Heart left ventricle (tissue), 16 donors: Measurements from ENCODE around the gene CYP19A1. TPM values are rescaled to one million over a fixed set of nuclear protein-coding genes. Genes with fewer than 3 reads are reported as not detected.

Source experiments
- ATAC-seq, 4 donors: fragments of 200-7000 bp; cut with Tn5 transposase; one replicate each; pipeline ENCODE4 v1.9.1; 2020 to 2022; ENCODE audit warnings: moderate library complexity in 4 of 4, mild to moderate bottlenecking in 3 of 4, moderate number of reproducible peaks in 1 of 4
- DNase-seq, 5 donors: peaks; one replicate each; pipeline ENCODE4 v3.0.0-alpha.2; 2020
- H3K27ac ChIP-seq, 12 donors: fragments of 200-600 bp; sonication (generic) in 4 of 12; one replicate each; pipeline versions ENCODE4 v1.5.0 to v1.8.0; 2016 to 2022; ENCODE audit warnings: mild to moderate bottlenecking in 2 of 12
- H3K27me3 ChIP-seq, 9 donors: fragments of 200-600 bp; sonication (generic) in 2 of 9; one replicate each; pipeline versions ENCODE4 v1.5.1 to v1.8.0; 2016 to 2022; ENCODE audit warnings: mild to moderate bottlenecking in 3 of 9
- H3K36me3 ChIP-seq, 9 donors: fragments of 200-600 bp; sonication (generic) in 2 of 9; one replicate each; pipeline versions ENCODE4 v1.5.0 to v1.8.0; 2018 to 2022; ENCODE audit warnings: mild to moderate bottlenecking in 2 of 9
- H3K4me1 ChIP-seq, 12 donors: fragments of 200-600 bp; sonication (generic) in 4 of 12; one replicate each; pipeline versions ENCODE4 v1.5.0 to v1.8.0; 2016 to 2022; ENCODE audit warnings: mild to moderate bottlenecking in 3 of 12
- H3K4me3 ChIP-seq, 12 donors: fragments of 200-600 bp; sonication (generic) in 4 of 12; one replicate each; pipeline versions ENCODE4 v1.5.0 to v1.8.0; 2017 to 2022; ENCODE audit warnings: mild to moderate bottlenecking in 9 of 12, moderate library complexity in 4 of 12
- H3K9me3 ChIP-seq, 12 donors: fragments of 200-600 bp; sonication (generic) in 4 of 12; one replicate each; pipeline versions ENCODE4 v1.5.0 to v1.8.0; 2016 to 2022; ENCODE audit warnings: mild to moderate bottlenecking in 1 of 12
- POLR2A ChIP-seq, 2 donors: fragments of 450-650 bp; IDR thresholded peaks; one replicate each; pipeline ENCODE4 v1.6.1; 2017; ENCODE audit warnings: antibody characterized with exemption in 2 of 2, mild to moderate bottlenecking in 2 of 2, moderate library complexity in 2 of 2
- WGBS, 4 donors: extraction: QIAGEN DNeasy Blood & Tissue Kit in 2 of 4; methylation state at CpG; one replicate each; pipeline versions ENCODE4 v1.1.5 to v1.1.7; 2013 to 2018; 5-methylcytosine and 5-hydroxymethylcytosine counted together
- intact Hi-C, 10 donors: fragments of 100-400 bp; cut with DNase I; formaldehyde crosslinking; loops; one replicate each; pipeline versions ENCODE4 v1.11.1 to v1.14.2; 2022
- polyA plus RNA-seq, 2 donors: library from polyadenylated mRNA; stranded (reverse); fragments of 200-250 nt; gene quantifications; one replicate each; pipeline ENCODE4 v1.2.3, GENCODE V29; 2013
- total RNA-seq, 9 donors: library from RNA; depleted of rRNA in 2 of 9; stranded (reverse); fragments of >200 nt in 2 of 9; fragmentation: NEBNext Ultra II Directional in 3 of 9; extraction: Animal tissue kit (Norgen Biotek cat#: 25700) in 3 of 9; gene quantifications; one replicate each; pipeline versions ENCODE4 v1.1.0 to v1.2.4, GENCODE V29; 2016 to 2023
- TF ChIP-seq, protein P1 (sequence below), 12 donors: fragments of 200-600 bp; sonication (generic) in 4 of 12; IDR thresholded peaks; one replicate each; pipeline versions ENCODE4 v1.5.0 to v1.8.0; 2018 to 2022; ENCODE audit warnings: antibody characterized with exemption in 12 of 12, mild to moderate bottlenecking in 5 of 12
- donor health status: ischemic (EF 13 %, LVEDD 7.1; RV severe dilation, severe dysfunction).
- donor health status: healthy with polysubstance abuse.
- donor health status: DM: no; HTN: yes; CAD: no.
- donor health status: DM: no; HTN: no; CAD: no.
- donor health status: ischemic (EF 25% LVEDD 6.9; RV normal size, moderate dysfunction).
- donor health status: ischemic (EF 25% LVEDD 5.7; RV mildly dilated, moderate dysfunction).
- donor health status: healthy.
- donor health status: DM: yes; HTN: yes; CAD: no.
- donor health status: ischemic (EF 35%, LVEDD 5.7; RV mildly dilated, moderate dysfunction).
- donor health status: nonischemic (EF 11% LVEDD 7.7; RV severe dilation, severe dysfunction).
- donor health status: DM: yes; HTN: yes; CAD: no.
- donor health status: PGD.
- donor health status: ischemic (EF 29% LVEDD 5.4; RV normal size, mild dysfunction).
- donor health status: nonischemic (EF 23%, LVEDD 6.1; RV moderate dilation, normal function).

CYP19A1 gene
- total and polyA plus RNA-seq, 11 donors, result 0.15 to 5.4 (median 0.60) TPM

DNA sequence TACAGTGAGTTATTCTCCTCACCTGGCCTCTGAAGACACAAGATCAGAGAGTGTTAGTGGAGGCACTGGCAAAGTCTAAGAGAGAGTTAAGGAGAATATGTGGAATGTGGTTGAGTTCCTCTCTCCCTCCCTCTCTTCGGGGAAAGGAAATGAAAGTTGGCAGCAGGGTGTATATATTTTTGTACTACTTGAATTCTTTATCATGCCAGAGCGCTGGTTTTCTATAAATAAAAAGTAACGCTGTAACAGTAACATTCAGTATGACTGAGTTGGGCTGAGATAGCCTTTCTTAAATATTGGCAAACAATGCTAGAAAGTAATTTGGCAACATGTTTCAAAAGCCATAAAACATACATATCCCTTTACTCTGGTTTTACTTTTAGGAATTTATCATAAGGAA, 166.2 kb downstream of the CYP19A1 start:
- no peaks in the 10 kb centered on the region for H3K27me3 ChIP-seq
- no peaks in the 10 kb centered on the region for H3K9me3 ChIP-seq
- H3K4me3 ChIP-seq, result peak overlapping the region in 1 of 12 donors; percentile 26
- peaks cover 0 to 35% (median 17%) of the 10 kb centered on the region in 12 donors for H3K4me1 ChIP-seq
- peak overlapping the region; percentile 37 to 91 (median 80) for H3K27ac ChIP-seq
- no peak for TF ChIP-seq POLR2A (IDR thresholded peaks at IDR 0.05)
- TF ChIP-seq, protein P1, sequence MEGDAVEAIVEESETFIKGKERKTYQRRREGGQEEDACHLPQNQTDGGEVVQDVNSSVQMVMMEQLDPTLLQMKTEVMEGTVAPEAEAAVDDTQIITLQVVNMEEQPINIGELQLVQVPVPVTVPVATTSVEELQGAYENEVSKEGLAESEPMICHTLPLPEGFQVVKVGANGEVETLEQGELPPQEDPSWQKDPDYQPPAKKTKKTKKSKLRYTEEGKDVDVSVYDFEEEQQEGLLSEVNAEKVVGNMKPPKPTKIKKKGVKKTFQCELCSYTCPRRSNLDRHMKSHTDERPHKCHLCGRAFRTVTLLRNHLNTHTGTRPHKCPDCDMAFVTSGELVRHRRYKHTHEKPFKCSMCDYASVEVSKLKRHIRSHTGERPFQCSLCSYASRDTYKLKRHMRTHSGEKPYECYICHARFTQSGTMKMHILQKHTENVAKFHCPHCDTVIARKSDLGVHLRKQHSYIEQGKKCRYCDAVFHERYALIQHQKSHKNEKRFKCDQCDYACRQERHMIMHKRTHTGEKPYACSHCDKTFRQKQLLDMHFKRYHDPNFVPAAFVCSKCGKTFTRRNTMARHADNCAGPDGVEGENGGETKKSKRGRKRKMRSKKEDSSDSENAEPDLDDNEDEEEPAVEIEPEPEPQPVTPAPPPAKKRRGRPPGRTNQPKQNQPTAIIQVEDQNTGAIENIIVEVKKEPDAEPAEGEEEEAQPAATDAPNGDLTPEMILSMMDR (IDR thresholded peaks at IDR 0.05), result no peak
- ATAC-seq (peak; percentile 79 to 93 (median 90)), DNase-seq (no peak)
- H3K36me3 ChIP-seq, result no peaks in the 10 kb centered on the region
- intact Hi-C loops, result loop anchor here in 1 of 10 donors (1.0 kb wide), 1 partner anchor 17 kb away; no protein-coding TSS in a partner anchor
- 0 to 6% (median 2%) methylated on average over 3 of the region's 3 CpGs for WGBS, 4 donors

DNA sequence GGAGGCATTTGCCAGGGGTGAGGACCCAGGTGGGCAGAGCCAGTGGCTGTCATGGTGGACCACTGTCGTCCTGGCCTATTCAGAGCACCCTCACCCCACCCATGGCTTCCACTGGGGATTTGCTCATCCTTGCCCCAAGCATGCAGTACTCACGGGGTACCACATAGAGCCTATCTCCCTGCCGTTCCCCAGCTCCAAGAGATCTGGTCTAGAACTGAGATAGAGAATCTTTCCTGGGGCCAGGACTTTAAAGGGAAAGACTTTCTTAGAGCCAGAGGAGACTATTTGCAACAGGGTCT, 166.8 kb downstream of the CYP19A1 start:
- Histone ChIP-seq H3K27me3 (no peaks in the 10 kb centered on the region), H3K9me3 (no peaks in the 10 kb centered on the region), H3K4me1 (peaks cover 0 to 38% (median 17%) of the 10 kb centered on the region in 12 donors), H3K27ac (peak overlapping the region; percentile 37 to 91 (median 80)), H3K36me3 (no peaks in the 10 kb centered on the region), H3K4me3 (no peak overlapping the region)
- WGBS, 4 donors, result 37 to 52% (median 40%) methylated on average over 3 of the region's 3 CpGs
- no peak for DNase-seq
- peak; percentile 50 to 68 (median 56) for ATAC-seq
- intact Hi-C loops, result no loop called here
- TF ChIP-seq, protein P1 (IDR thresholded peaks at IDR 0.05), result no peak
- no peak for TF ChIP-seq POLR2A (IDR thresholded peaks at IDR 0.05)

DNA sequence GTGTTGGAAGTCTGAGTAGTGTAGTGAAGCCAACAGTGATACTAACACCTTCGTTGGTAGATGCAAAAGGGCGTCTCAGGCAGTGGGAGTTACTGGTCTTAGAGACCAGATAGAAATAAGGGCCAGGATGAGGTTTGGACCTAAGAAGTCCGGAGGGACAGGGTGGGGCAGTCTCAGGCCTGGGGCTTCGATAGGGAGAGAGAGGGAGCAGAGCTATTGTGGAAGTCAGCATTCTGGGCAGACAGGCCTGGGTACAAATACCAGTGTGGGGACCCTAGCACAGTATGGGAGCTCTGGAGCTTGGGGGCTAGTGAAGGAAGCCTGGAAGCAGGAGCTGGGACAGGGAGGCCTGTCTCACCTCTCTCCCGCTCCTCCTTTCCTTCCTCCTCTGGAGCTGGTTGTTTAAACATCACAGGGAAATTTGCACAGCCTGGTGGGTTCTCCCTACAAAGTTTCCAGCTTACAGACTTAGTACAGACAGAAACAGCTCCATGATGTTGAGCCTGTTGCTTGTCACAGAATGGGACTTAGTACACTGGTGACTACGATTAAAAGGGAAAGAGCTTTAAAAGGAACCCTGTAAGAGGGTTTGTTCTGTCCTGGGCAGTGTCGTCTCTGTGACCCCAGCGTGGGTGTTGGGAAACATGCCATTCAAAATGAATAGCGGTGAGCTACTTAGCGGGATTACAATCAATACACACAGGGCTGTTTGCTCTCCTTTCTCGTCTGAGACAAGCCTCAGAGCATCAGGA, 167.3 kb downstream of the CYP19A1 start:
- no peak for DNase-seq
- peak overlapping the region; percentile 37 to 91 (median 80) for H3K27ac ChIP-seq
- WGBS, 4 donors, result 45 to 56% (median 53%) methylated on average over 11 of the region's 11 CpGs
- intact Hi-C loops, result no loop called here
- H3K9me3 ChIP-seq, result no peaks in the 10 kb centered on the region
- peaks cover 0 to 38% (median 17%) of the 10 kb centered on the region in 12 donors for H3K4me1 ChIP-seq
- TF ChIP-seq, protein P1 (IDR thresholded peaks at IDR 0.05), result no peak
- no peak for TF ChIP-seq POLR2A (IDR thresholded peaks at IDR 0.05)
- H3K36me3 ChIP-seq, result no peaks in the 10 kb centered on the region
- H3K4me3 ChIP-seq, result no peak overlapping the region
- peak; percentile 18 to 54 (median 46) for ATAC-seq
- H3K27me3 ChIP-seq, result no peaks in the 10 kb centered on the region

DNA sequence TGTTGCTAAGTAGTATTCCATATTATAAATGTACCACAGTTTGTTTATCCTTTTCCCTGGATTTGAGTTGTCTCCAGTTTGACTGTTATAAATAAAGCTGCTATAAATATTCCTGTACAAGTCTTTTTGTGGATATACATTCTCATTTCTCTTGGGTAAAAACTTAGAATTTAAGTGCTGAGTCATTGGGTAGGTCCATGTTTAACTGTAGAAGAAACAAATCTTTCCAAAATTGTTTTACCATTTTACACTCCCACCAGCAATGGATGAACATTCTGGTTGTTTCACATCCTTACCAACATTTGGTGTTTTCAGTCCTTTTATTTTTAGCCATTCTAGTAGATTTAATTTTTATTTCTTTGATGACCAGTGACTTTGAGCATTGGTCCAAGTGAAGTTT, 169.7 kb downstream of the CYP19A1 start:
- TF ChIP-seq POLR2A (IDR thresholded peaks at IDR 0.05), result no peak
- TF ChIP-seq, protein P1 (IDR thresholded peaks at IDR 0.05), result no peak
- intact Hi-C loops, result loop anchor here in 2 of 10 donors (10.0 kb wide), 1 partner anchor 216 kb away; no protein-coding TSS in a partner anchor
- ATAC-seq, result no peak
- Histone ChIP-seq H3K27ac (no peak overlapping the region), H3K9me3 (no peaks in the 10 kb centered on the region), H3K27me3 (no peaks in the 10 kb centered on the region), H3K4me1 (peaks cover 0 to 40% (median 17%) of the 10 kb centered on the region in 12 donors), H3K36me3 (no peaks in the 10 kb centered on the region), H3K4me3 (no peak overlapping the region)
- no peak for DNase-seq
